ENCODE measurements around the gene PCDHGB3.
"Not testable (repeated sequence)": the region's sequence is repeated elsewhere in the genome, so short reads cannot be mapped to it uniquely, and the experiment has no call there.

DNA sequence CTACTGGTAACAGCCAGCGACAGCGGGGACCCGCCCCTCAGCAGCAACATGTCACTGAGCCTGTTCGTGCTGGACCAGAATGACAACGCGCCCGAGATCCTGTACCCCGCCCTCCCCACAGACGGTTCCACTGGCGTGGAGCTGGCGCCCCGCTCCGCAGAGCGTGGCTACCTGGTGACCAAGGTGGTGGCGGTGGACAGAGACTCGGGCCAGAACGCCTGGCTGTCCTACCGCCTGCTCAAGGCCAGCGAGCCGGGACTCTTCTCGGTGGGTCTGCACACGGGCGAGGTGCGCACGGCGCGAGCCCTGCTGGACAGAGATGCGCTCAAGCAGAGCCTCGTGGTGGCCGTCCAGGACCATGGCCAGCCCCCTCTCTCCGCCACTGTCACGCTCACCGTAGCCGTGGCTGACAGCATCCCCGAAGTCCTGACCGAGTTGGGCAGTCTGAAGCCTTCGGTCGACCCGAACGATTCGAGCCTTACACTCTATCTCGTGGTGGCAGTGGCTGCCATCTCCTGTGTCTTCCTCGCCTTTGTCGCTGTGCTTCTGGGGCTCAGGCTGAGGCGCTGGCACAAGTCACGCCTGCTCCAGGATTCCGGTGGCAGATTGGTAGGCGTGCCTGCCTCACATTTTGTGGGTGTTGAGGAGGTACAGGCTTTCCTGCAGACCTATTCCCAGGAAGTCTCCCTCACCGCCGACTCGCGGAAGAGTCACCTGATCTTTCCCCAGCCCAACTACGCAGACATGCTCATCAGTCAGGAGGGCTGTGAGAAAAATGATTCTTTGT is 24.6 kb downstream of the PCDHGB3 start:
- TF ChIP-seq EZH2 (IDR thresholded peaks at IDR 0.05; ENCODE audit: borderline replicate concordance, insufficient read depth, low read depth, low read length, poor library complexity, severe bottlenecking): not testable (repeated sequence)
- TF ChIP-seq, protein P1, sequence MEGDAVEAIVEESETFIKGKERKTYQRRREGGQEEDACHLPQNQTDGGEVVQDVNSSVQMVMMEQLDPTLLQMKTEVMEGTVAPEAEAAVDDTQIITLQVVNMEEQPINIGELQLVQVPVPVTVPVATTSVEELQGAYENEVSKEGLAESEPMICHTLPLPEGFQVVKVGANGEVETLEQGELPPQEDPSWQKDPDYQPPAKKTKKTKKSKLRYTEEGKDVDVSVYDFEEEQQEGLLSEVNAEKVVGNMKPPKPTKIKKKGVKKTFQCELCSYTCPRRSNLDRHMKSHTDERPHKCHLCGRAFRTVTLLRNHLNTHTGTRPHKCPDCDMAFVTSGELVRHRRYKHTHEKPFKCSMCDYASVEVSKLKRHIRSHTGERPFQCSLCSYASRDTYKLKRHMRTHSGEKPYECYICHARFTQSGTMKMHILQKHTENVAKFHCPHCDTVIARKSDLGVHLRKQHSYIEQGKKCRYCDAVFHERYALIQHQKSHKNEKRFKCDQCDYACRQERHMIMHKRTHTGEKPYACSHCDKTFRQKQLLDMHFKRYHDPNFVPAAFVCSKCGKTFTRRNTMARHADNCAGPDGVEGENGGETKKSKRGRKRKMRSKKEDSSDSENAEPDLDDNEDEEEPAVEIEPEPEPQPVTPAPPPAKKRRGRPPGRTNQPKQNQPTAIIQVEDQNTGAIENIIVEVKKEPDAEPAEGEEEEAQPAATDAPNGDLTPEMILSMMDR (IDR thresholded peaks at IDR 0.05): not testable (repeated sequence)
